GM18873 (cell line): Measurements from ENCODE around the gene SLC38A5.
"Not testable (repeated sequence)": the region's sequence is repeated elsewhere in the genome, so short reads cannot be mapped to it uniquely, and the experiment has no call there.

ENCODE experiments used
- ATAC-seq: cut with Tn5 transposase; IDR thresholded peaks from one replicate; pipeline ENCODE4 v1.9.1; 2021; ENCODE audit warnings: mild to moderate bottlenecking, moderate library complexity, moderate number of reproducible peaks; ENCODE audit not compliant: unreplicated experiment, low FRiP score

Gene SLC38A5

DNA sequence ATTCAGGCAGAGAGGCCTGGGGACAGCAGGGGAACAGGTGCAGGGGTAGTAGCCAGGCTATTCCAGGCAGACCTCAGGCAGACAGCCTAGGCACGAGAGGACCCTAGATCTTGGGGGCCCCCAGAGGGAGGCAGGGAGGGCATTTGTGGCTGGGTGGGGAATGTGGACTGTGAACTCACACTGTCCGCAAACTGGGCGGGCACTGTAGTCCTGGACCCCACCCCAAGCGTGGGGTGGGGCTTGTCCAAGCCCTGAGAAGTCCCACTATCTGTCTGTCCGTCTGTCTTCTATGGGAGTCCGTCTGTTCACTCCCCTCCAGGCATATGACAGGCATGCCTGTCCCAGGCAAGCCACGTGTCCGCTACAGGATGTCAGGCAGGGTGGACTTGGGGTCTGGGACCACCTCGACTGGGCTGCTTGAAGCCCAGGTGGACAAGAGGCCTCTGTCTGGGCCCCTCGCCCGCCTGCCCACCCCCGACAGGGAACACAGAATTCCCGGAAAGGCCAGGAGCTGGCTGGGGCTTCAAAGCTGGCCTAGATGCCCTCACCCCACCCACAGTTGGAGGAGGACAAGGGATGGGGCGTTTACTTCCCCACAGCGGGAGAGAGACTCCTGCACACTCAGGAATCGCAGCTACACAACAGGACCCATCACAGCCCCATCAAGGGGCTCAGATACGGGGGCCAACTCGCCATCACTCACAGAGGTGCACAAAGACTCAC, at the start of gene SLC38A5:
Gene SLC38A5 (minus strand): TSS at position 151 of the 723 bp plus-strand sequence. CDS start 2,336 bp downstream, outside the sequence.
- ATAC-seq = no peak

DNA sequence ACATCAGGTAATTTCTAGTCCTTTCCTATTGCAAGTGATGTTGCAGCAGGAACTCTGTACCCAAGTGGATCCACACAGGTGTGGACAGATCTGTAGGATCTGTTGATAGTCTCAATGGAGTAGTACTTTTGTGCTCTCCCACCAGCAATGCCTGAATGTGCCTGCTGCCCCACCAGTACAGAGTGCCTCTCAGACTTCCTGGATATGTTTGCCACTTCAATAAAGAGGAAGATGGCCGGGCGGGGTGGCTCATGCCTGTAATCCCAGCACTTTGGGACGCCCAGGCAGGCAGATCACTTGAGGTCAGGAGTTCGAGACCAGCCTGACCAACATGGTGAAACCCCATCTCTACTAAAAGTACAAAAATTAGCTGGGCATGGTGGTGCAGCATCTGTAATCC, 49.4 kb upstream of the SLC38A5 start:
- ATAC-seq = not testable (repeated sequence)

GRCh38 chrX:48516987-48517386, 46.9 kb upstream of the SLC38A5 start:
- ATAC-seq = no peak

- no peak for ATAC-seq
Observed at GRCh38 chrX:48516285-48516684, 46.2 kb upstream of the SLC38A5 start.

DNA sequence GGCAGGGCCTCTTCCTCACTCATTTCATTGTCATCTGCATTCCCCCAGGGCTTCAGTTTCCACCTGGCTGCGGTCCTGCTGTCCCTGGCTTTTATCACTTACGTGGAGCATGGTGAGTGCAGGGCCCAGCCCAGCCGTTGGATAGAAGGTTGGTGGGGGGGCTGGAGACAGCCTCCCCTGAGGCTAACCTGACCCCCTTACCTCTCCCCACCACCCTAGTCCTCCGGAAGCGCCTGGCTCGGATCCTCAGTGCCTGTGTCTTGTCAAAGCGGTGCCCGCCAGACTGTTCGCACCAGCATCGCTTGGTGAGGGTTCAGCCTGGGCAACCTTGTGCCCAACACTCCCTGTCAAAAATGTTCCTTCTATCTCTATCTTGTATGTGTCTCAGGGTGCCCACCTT, 45.8 kb upstream of the SLC38A5 start:
- no peak for ATAC-seq

DNA sequence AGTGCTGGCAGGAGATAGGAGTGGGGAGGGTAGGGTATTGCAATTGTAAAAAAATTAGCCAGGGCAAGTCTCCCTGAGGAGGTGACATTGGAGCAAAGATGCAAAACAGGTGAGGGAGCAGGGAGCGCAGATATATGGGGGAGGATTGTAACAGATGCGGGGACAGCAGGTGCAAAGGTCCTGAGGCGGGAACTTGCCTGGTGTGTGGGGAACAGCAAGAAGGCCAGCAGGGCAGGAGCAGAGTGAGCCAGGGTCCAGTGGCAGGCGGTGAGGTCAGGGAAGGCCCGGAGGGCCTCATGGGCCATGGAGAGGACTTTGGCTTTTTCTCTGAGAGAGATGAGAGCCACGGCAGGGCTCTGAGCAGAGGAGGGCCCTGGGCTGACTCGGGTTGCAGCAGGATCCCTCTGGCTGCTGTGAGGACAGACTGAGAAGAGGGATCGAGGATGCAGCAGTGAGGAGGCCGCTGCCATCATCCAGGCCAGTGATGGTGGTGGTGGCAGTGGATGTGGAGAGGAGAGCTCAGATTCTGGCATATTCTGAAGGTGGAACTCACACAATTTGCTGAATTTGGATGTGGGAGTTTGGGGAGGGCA, 44.9 kb upstream of the SLC38A5 start:
- no peak for ATAC-seq

- no peak for ATAC-seq
Observed at GRCh38 chrX:48514126-48514806, 44.2 kb upstream of the SLC38A5 start.

DNA sequence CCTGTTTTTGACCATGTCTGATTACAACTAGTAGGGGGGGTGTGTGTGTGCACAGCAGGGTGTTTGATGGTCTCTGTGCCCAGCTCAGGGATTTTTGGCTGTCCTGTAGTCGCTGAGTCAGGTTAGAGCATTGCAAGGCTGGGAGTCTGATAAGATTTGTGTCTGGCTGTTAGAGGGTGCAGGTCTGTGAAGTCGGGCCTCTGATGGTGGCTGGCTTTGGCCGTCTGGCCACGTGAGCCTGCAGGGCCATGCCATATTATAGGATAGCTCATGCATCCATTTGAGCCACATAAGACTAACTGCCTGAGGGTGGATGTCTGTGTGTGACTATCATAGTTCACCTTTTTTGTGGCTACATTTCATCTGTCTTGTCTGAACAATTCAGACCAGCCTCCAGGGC, 43.6 kb upstream of the SLC38A5 start:
- no peak for ATAC-seq

DNA sequence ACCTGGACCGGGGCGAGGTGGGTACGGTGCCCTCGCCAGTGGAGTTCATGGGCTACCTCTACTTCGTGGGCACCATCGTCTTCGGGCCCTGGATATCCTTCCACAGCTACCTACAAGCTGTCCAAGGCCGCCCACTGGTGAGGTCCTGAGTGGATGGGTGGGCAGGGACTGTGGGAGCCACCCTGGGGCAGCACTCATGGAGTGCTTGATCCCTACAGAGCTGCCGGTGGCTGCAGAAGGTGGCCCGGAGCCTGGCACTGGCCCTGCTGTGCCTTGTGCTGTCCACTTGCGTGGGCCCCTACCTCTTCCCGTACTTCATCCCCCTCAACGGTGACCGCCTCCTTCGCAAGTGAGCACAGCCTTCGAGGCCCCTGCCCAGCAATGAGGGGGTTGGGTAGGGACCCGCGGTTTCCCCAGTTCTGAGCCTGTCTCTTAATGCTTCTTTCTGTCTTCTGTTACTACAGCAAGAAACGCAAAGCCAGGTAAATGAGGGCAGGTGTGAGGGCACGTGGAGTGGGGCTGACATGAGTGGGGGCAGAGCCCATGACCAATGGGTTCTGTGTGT, 42.4 kb upstream of the SLC38A5 start:
- no peak for ATAC-seq

- no peak for ATAC-seq
Observed at GRCh38 chrX:48511560-48511959, 41.5 kb upstream of the SLC38A5 start.

GRCh38 chrX:48509619-48510018, 39.6 kb upstream of the SLC38A5 start:
- no peak for ATAC-seq

GRCh38 chrX:48509245-48509590, 39.2 kb upstream of the SLC38A5 start:
- ATAC-seq = no peak

- ATAC-seq = no peak
Observed at GRCh38 chrX:48508400-48509244, 38.6 kb upstream of the SLC38A5 start, which contains the start of gene PORCN. PORCN (plus strand) TSS chrX:48508992; CDS start chrX:48509821, 829 bp downstream.

DNA sequence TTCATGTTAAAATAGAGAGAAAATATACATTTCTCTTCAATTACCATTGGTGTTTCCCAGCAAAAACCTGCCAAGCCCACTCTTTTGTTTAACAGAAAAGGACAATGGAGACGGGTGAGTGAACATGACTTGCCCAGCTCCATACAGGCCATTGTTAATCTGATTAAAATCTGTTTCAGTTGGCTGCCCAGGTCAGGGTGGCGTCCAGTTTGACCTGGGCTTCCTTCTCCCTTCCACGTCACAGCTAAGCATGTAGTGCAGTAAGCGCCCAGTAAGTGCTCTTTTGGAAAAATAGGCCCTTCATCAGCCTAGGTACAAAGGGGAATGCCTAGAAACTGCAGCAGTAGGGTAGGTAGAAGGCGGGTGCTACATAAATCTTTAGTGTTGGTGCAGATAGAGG, 37.2 kb upstream of the SLC38A5 start:
- no peak for ATAC-seq

- no peak for ATAC-seq
Observed at GRCh38 chrX:48505481-48505880, 35.4 kb upstream of the SLC38A5 start.

GRCh38 chrX:48504261-48504660, 34.2 kb upstream of the SLC38A5 start:
- no peak for ATAC-seq

DNA sequence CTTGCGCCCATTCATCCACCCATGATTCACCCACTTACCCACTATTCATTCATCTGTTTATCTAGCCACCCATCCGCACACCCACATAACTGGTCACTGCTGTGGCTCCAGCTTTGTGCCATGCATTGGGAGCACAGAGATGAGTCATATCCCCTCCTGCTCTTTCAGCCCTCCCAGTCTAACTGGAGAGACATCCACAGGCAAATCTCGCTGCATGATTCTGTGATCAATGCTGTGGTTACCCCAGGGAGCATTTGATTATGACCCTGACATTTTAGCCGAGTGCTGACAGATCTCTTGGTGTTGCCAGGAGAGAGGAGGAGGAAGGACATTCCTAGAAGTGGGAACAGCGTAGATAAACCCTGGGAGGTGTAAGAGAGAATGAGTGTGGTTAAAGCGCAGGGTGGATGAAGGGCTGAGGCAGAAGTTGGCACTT, 28.3 kb upstream of the SLC38A5 start:
- no peak for ATAC-seq

DNA sequence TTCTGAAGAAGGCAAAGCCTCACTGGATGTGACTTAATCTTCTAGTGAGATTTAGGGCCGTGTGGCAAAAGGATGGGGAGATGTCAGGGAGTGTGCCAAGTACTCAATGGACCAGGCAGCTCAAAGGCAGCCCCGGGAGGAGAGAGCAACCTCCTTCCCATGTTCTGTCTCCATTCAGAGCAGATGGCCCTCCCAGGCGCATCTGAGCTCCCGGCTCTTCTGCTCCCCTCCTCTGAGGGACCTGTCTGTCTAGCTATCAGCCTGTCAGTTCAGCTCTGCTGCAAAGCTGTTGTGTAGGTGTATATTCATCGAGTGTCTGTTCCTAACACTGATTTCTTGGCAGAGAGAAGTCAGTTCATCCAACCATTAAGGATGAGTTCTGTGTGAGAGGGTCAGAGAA, 27.8 kb upstream of the SLC38A5 start:
- ATAC-seq = no peak

DNA sequence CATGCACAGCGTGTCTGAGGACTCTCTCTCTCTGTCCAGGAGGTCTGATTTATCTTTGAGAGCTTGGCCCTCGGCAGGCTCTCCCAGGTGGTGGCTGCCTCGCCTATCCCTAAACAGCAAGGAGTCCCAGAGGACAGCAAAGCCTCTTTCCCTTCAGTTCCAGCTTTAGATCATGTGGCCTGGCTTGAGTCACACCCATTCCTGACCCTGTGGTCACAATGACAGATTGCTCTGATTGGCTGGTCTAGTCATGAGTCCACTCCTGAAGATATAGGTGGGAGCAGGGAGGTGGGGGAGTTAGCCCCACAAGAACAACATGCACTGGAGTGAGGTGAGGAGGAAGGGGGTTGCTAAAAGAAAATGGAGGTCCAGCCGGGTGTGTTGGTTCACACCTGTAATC, 26.6 kb upstream of the SLC38A5 start:
- no peak for ATAC-seq

- ATAC-seq = no peak
Observed at GRCh38 chrX:48493890-48494364, 23.9 kb upstream of the SLC38A5 start.
